ENCODE results near the gene VMO1. TPM values are rescaled to one million over a fixed set of nuclear protein-coding genes. Genes with fewer than 3 reads are reported as not detected.

The VMO1 gene
- total RNA-seq, 2 donors from 2014 or later: 5.9 to 8.3 TPM

- no peak for ATAC-seq (ENCODE audit: insufficient number of reproducible peaks, low FRiP score, low read depth)
- H3K9me3 ChIP-seq: no peaks in the 10 kb centered on the region
- no peak for TF ChIP-seq CTCF (IDR thresholded peaks at IDR 0.05)
Measured at GRCh38 chr17:4742133-4742532, 44.0 kb downstream of the VMO1 start.

GRCh38 chr17:4741544-4741943 is 44.6 kb downstream of the VMO1 start:
- no peak for ATAC-seq (ENCODE audit: insufficient number of reproducible peaks, low FRiP score, low read depth)
- DNase-seq (ENCODE audit: low spot score): no peak
- no peak for TF ChIP-seq CTCF (IDR thresholded peaks at IDR 0.05)
- no peaks in the 10 kb centered on the region for H3K27me3 ChIP-seq (replicated peaks; ENCODE audit: insufficient read depth)
- no peaks in the 10 kb centered on the region for H3K36me3 ChIP-seq
- H3K27ac ChIP-seq: no peak overlapping the region
- H3K4me3 ChIP-seq: no peak overlapping the region
- peaks cover 10 to 17% of the 10 kb centered on the region in 2 donors for H3K4me1 ChIP-seq (ENCODE audit: control insufficient read depth in 1 of 2, low read depth in 2 of 2)
- H3K9me3 ChIP-seq: no peaks in the 10 kb centered on the region

More at GRCh38 chr17:4742133-4742532, 44.0 kb downstream of the VMO1 start:
- H3K4me1 ChIP-seq (ENCODE audit: control insufficient read depth in 1 of 2, low read depth in 2 of 2): peaks cover 10 to 17% of the 10 kb centered on the region in 2 donors
- H3K27ac ChIP-seq: no peak overlapping the region
- H3K27me3 ChIP-seq (replicated peaks; ENCODE audit: insufficient read depth): no peaks in the 10 kb centered on the region
- DNase-seq (ENCODE audit: low spot score): no peak
- no peaks in the 10 kb centered on the region for H3K36me3 ChIP-seq
- no peak overlapping the region for H3K4me3 ChIP-seq

- Histone ChIP-seq H3K27me3 (replicated peaks; ENCODE audit: insufficient read depth) (no peaks in the 10 kb centered on the region), H3K27ac (no peak overlapping the region), H3K4me1 (ENCODE audit: control insufficient read depth in 1 of 2, low read depth in 2 of 2) (peaks cover 10 to 17% of the 10 kb centered on the region in 2 donors), H3K4me3 (peak overlapping the region; percentile 89), H3K9me3 (no peaks in the 10 kb centered on the region), H3K36me3 (no peaks in the 10 kb centered on the region)
- DNase-seq (ENCODE audit: low spot score) (no peak), ATAC-seq (ENCODE audit: insufficient number of reproducible peaks, low FRiP score, low read depth) (no peak)
- TF ChIP-seq CTCF (IDR thresholded peaks at IDR 0.05): no peak
Measured at GRCh38 chr17:4740584-4740983, 45.6 kb downstream of the VMO1 start.

- no peak overlapping the region for H3K27ac ChIP-seq
- H3K4me3 ChIP-seq: peak overlapping the region; percentile 89
- peaks cover 10 to 15% of the 10 kb centered on the region in 2 donors for H3K4me1 ChIP-seq (ENCODE audit: control insufficient read depth in 1 of 2, low read depth in 2 of 2)
- TF ChIP-seq CTCF (IDR thresholded peaks at IDR 0.05): no peak
- H3K9me3 ChIP-seq: no peaks in the 10 kb centered on the region
- H3K27me3 ChIP-seq (replicated peaks; ENCODE audit: insufficient read depth): no peaks in the 10 kb centered on the region
- DNase-seq (ENCODE audit: low spot score) (no peak), ATAC-seq (ENCODE audit: insufficient number of reproducible peaks, low FRiP score, low read depth) (no peak)
- H3K36me3 ChIP-seq: peaks cover 3% of the 10 kb centered on the region
Measured at GRCh38 chr17:4740025-4740351, 46.2 kb downstream of the VMO1 start.

DNA sequence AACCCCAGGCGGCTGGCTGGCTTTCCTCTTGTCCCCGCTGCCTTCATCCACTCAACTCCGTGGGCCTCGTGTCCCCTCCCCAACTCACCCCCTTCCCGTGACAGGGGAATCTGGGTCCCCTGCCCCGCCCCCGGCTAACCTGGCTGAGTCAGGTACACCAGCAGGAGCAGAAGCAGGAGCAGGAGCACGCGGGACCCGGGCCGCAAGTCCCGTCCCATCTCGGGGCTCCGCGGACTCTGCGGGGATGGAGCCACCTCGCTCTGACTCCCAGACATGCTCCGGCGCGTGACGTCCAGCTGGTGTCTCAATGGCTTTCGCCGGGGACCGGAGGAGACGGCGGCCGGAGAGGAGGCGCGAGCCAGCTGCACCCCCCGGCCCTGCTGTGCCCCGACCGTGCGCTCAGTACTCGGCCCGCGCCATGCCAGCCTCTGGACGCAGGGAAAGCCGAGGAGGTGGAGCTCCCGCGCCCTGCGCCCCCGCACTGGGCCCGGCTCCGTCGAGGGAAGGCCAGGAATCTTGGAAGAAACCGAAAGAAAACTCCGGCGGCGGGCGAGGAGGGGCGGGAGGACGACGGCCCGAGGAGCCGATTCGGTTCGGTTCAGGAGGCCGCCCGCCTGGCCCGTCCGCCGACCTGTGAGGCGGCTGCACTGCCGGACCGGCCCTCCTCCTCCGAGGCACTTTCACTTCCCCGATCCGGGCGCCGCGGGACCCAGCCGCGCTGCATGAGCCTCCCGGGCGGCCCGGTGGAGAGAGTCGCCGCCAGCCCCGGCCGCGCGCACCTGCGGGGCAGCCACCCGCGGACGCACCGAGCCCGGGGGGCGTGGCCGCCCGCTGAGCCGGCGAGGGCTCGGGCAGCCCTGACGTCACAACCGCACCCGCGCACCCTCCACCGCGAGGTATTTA is 46.8 kb downstream of the VMO1 start, which contains the start of the genes CXCL16 and ZMYND15:
Gene CXCL16 (minus strand): TSS at position 807 of the 903 bp plus-strand sequence. CDS start 589 bp downstream, at position 218.
Gene ZMYND15 (plus strand): TSS at position 712 of the 903 bp plus-strand sequence. CDS start 716 bp downstream, outside the sequence.
- peak within 1 kb of the TSS; percentile 23 to 27 for H3K27ac ChIP-seq
- no peaks in the 10 kb centered on the region for H3K27me3 ChIP-seq (replicated peaks; ENCODE audit: insufficient read depth)
- peaks cover 6% of the 10 kb centered on the region for H3K36me3 ChIP-seq
- DNase-seq (ENCODE audit: low spot score) (no peak), ATAC-seq (ENCODE audit: insufficient number of reproducible peaks, low FRiP score, low read depth) (peak; percentile 27)
- H3K4me3 ChIP-seq: peak within 1 kb of the TSS; percentile 89
- no peak for TF ChIP-seq CTCF (IDR thresholded peaks at IDR 0.05)
- peaks cover 10 to 12% of the 10 kb centered on the region in 2 donors for H3K4me1 ChIP-seq (ENCODE audit: control insufficient read depth in 1 of 2, low read depth in 2 of 2)
- no peaks in the 10 kb centered on the region for H3K9me3 ChIP-seq

All from thoracic aorta (tissue), 2 donors.